Transverse colon (tissue), 4 donors: ENCODE data around the gene DROSHA. TPM values are rescaled to one million over a fixed set of nuclear protein-coding genes. Genes with fewer than 3 reads are reported as not detected.

Experiments used
- DNase-seq: peaks from one replicate; pipeline ENCODE4 v3.0.0-alpha.2; 2019
- H3K27ac ChIP-seq, 4 donors: fragments of 200-600 bp; sonication (generic); 2 replicates each; pipeline ENCODE4 v1.5.1; 2016 to 2018; ENCODE audit warnings: inconsistent platforms in 4 of 4
- H3K27me3 ChIP-seq: fragments of 200-600 bp; sonication (generic); 2 replicates; pipeline ENCODE4 v1.5.1; 2017; ENCODE audit warnings: inconsistent platforms
- H3K36me3 ChIP-seq, 4 donors: fragments of 200-600 bp; sonication (generic); 2 replicates each; pipeline ENCODE4 v1.5.1; 2017 to 2019; ENCODE audit warnings: inconsistent platforms in 4 of 4
- H3K4me1 ChIP-seq, 4 donors: fragments of 200-600 bp; sonication (generic); 2 replicates each; pipeline ENCODE4 v1.5.1; 2017 to 2020; ENCODE audit warnings: inconsistent platforms in 4 of 4
- H3K4me3 ChIP-seq, 4 donors: fragments of 200-600 bp; sonication (generic); 1 replicate in 1 of 4; 2 replicates in 3 of 4; pipeline versions ENCODE4 v1.5.1 to v1.6.1; 2017 to 2019; ENCODE audit warnings: inconsistent platforms in 4 of 4
- H3K9me3 ChIP-seq, 2 donors: fragments of 200-600 bp; sonication (generic); 2 replicates each; pipeline ENCODE4 v1.5.1; 2017 to 2019; ENCODE audit warnings: inconsistent platforms in 2 of 2
- EP300 ChIP-seq: sonication (generic); formaldehyde crosslinking; IDR thresholded peaks from one replicate; pipeline ENCODE4 v1.6.1; 2017; ENCODE audit warnings: antibody characterized with exemption, low read depth
- POLR2A ChIP-seq: fragments of 450-650 bp; IDR thresholded peaks from one replicate; pipeline ENCODE4 v1.6.1; 2016; ENCODE audit warnings: antibody characterized with exemption, mild to moderate bottlenecking, moderate library complexity
- POLR2AphosphoS5 ChIP-seq, 3 donors: sonication (generic); formaldehyde crosslinking; IDR thresholded peaks; one replicate each; pipeline ENCODE4 v1.6.1; 2016; ENCODE audit warnings: antibody characterized with exemption in 3 of 3
- WGBS, 2 donors: methylation state at CpG; one replicate each; pipeline ENCODE4 v1.1.5; 2018; ENCODE audit warnings: low coverage in 1 of 2; 5-methylcytosine and 5-hydroxymethylcytosine counted together
- in situ Hi-C, 4 donors: fragments of 200-750 bp; cut with MboI; loops; one replicate each; pipeline versions ENCODE4 v1.15.0 to v1.15.1; 2017; ENCODE audit warnings: low sequenced_read_pairs in 3 of 4, low pct_ligation_motif_present in 1 of 4, low pct_unique_long_range_greater_than_20kb in 1 of 4
- intact Hi-C: fragments of 100-400 bp; cut with DNase I; formaldehyde crosslinking; loops from one replicate; pipeline ENCODE4 v1.15.1; 2023; ENCODE audit warnings: low total_unique reads
- small RNA-seq, 4 donors: library from RNA; depleted of rRNA; stranded (forward); fragments of <200 nt; gene quantifications; one replicate each; pipeline ENCODE3, GENCODE V24; 2016
- total RNA-seq, 4 donors: library from RNA; depleted of rRNA; stranded (reverse); fragments of >200 nt; gene quantifications; one replicate each; pipeline ENCODE4 v1.1.0, GENCODE V29; 2016
- TF ChIP-seq, protein P1 (sequence below), 5 experiments: fragments of 200-600 bp in 3 of 5; fragments of 450-650 bp in 2 of 5; sonication (generic) in 3 of 5; IDR thresholded peaks; 1 replicate in 2 of 5; 2 replicates in 3 of 5; pipeline ENCODE4 v1.5.1; 2016 to 2017; ENCODE audit warnings: antibody characterized with exemption in 5 of 5, inconsistent platforms in 3 of 5, mild to moderate bottlenecking in 2 of 5, moderate library complexity in 1 of 5

Gene DROSHA
- total RNA-seq, 4 donors from 2014 or later, result 32.2 to 503 (median 47.4) TPM

DNA sequence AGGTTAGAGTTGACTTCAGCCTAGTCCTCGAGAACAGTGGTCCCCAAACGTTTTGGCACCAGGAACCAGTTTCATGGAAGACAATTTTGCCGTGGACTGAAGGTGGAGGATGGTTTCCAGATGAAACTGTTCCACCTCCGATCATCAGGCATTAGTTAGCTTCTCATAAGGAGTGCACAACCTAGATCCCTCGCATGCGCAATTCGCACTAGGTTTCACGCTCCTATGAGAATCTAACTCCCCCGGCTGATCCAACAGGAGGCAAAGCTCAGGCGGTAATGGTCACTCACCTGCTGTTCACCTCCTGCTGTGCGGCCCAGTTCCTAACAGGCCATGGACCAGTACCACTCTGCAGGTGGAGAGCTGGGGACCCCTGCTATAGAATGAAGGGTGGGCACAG, 174.9 kb downstream of the DROSHA start:
- DNase-seq, result no peak
- Histone ChIP-seq H3K9me3 (no peaks in the 10 kb centered on the region), H3K4me1 (peaks cover 0 to 4% (median 0%) of the 10 kb centered on the region in 4 donors), H3K36me3 (no peaks in the 10 kb centered on the region), H3K27ac (no peak overlapping the region), H3K4me3 (no peak overlapping the region), H3K27me3 (no peaks in the 10 kb centered on the region)
- TF ChIP-seq, protein P1, sequence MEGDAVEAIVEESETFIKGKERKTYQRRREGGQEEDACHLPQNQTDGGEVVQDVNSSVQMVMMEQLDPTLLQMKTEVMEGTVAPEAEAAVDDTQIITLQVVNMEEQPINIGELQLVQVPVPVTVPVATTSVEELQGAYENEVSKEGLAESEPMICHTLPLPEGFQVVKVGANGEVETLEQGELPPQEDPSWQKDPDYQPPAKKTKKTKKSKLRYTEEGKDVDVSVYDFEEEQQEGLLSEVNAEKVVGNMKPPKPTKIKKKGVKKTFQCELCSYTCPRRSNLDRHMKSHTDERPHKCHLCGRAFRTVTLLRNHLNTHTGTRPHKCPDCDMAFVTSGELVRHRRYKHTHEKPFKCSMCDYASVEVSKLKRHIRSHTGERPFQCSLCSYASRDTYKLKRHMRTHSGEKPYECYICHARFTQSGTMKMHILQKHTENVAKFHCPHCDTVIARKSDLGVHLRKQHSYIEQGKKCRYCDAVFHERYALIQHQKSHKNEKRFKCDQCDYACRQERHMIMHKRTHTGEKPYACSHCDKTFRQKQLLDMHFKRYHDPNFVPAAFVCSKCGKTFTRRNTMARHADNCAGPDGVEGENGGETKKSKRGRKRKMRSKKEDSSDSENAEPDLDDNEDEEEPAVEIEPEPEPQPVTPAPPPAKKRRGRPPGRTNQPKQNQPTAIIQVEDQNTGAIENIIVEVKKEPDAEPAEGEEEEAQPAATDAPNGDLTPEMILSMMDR (IDR thresholded peaks at IDR 0.05), result no peak
- TF ChIP-seq POLR2AphosphoS5 (IDR thresholded peaks at IDR 0.05) (no peak), POLR2A (no peak), EP300 (no peak)
- intact Hi-C loops, result no loop called here
- 84% methylated on average over 11 of the region's 11 CpGs; no CpG with 5 or more reads in 1 of the 2 donors for WGBS, 2 donors
- in situ Hi-C loops, result no loop called here

DNA sequence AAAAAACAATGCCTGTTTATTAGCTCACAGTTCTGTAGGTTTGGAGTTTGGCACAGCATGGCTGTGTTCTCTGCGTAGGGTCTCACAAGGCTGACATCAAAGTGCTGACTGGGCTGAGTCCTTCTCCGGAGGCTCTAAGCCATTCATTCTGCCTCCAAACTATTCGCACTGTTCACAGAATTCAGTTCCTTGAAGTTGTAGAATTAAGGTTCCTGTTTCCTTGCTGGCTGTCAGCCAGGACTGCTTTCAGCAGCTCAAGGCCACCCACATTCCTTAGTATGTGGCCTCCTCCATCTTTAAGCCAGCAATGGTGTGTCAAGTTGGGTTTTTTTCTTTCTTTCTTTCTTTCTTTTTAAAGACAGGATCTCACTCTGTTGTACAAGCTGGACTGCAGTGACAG, 176.6 kb downstream of the DROSHA start:
- Histone ChIP-seq H3K27ac (no peak overlapping the region), H3K9me3 (no peaks in the 10 kb centered on the region), H3K4me3 (no peak overlapping the region), H3K4me1 (peaks cover 0 to 4% (median 0%) of the 10 kb centered on the region in 4 donors), H3K27me3 (no peaks in the 10 kb centered on the region), H3K36me3 (no peaks in the 10 kb centered on the region)
- in situ Hi-C loops (no loop called here), intact Hi-C loops (no loop called here)
- no peak for DNase-seq
- WGBS, 2 donors, result 69% methylated on average over 3 of the region's 3 CpGs; no CpG with 5 or more reads in 1 of the 2 donors
- TF ChIP-seq POLR2A (no peak), EP300 (no peak), POLR2AphosphoS5 (IDR thresholded peaks at IDR 0.05) (no peak)
- TF ChIP-seq, protein P1 (IDR thresholded peaks at IDR 0.05), result no peak

Small RNA genes within 50 kb of the gene (small RNA-seq; reads per million reads assigned to genes)
- 0 reads per million in 4 donors for gene RF00019

Other genes starting within 250 kb of the DROSHA start
- gene C5orf22, start 208 bp upstream of the DROSHA start, total RNA-seq, result 10 to 100 TPM in 3 of 4 donors, 1 to 10 TPM in 1; 8.8 to 26.9 (median 18.5) TPM
- 1 to 10 TPM; 2.0 to 3.7 (median 2.8) TPM for gene PDZD2, start 107.0 kb upstream of the DROSHA start, total RNA-seq